Fibroblast of skin of scalp (primary cell): ENCODE data around the gene SCAMP4.
"Not testable (repeated sequence)": the region's sequence is repeated elsewhere in the genome, so short reads cannot be mapped to it uniquely, and the experiment has no call there.

ENCODE experiments used
- DNase-seq: peaks from one replicate; pipeline ENCODE4 v3.0.0-alpha.2; 2013

SCAMP4 gene

DNA sequence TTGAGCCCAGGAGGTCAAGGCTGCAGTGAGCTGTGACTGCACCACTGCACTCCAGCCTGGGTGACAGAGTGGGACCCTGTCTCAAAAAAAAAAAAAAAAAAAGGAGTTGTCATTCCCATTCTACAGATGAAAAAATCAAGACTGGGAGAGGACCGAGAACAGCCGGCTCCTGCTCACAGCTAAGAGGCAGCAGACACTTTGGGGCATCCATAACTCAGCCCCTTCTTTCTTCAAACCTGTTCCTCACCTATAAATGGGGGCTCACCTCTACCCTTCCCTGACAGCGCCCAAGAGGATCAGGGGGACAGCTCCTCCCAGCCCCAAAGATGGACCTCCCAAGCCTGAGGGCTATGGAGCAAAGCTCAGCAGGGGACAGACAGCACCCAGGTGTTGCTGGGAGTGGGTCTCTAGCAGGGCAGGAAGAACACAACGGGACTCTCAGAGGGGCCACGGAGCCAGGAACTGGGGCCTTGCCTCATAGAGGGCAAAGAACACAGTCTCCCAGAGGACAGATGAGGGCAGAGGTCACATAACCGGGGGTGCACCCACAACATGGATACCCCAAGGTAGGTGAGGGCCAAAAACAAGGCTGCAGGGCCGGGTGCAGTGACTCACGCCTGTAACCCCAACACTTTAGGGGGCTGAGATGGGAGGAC, 38.4 kb upstream of the SCAMP4 start:
- DNase-seq: no peak

DNA sequence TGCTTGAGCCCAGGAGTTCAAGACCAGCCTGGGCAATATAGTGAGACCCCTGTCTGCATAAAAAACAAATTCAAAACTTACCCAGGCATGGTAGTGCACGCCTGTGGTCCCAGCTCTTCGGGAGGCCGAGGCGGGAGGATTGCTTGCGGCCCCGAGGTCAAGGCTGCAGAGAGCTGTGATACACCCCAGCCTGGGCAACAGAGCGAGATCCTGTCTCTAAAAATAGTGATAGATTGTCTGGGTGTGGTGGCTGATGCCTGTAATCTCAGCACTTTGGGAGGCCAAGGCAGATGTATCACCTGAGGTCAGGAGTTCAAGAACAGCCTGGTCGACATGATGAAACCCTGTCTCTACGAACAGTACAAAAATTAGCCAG, 37.9 kb upstream of the SCAMP4 start:
- DNase-seq: no peak

DNA sequence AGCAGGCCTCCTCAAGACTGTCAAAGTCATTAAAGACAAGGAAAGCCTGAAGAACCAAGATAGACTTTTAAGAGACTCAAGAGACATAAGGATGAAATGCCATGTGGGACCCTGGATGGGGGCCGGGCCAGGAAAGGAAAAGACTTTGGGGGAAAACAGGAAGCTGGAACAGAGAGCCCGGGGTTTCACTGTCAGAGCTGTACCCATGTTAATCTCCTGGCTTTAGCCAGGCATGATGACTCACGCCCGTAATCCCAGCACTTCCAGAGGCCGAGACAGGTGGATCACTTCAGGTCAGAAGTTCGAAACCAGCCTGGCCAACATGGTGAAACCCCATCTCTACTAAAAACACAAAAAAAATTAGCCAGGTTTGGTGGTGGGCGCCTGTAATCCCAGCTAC, 36.2 kb upstream of the SCAMP4 start:
- DNase-seq: no peak

DNA sequence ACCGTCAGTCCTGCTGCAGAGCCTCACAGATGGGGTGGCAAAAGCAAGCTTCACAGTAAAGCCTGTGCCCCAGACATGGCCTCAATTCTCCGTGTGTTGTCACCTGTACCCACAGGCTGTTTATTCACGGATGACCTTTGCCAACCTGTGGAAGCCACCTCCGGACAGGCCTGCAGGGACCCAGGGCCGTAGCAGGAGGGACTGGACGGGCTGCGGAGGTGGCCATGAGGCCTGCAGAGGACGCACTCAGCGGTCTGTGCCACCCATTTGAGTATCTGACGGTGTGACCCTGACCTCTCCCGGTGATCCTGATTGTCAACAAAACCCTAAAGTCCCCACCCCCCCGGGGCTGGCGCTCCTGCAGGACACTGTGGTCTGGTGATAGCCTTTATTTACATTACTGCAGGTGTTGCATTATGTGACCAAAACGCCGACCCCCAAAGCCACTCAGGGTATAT, 34.0 kb upstream of the SCAMP4 start:
- DNase-seq: no peak

DNA sequence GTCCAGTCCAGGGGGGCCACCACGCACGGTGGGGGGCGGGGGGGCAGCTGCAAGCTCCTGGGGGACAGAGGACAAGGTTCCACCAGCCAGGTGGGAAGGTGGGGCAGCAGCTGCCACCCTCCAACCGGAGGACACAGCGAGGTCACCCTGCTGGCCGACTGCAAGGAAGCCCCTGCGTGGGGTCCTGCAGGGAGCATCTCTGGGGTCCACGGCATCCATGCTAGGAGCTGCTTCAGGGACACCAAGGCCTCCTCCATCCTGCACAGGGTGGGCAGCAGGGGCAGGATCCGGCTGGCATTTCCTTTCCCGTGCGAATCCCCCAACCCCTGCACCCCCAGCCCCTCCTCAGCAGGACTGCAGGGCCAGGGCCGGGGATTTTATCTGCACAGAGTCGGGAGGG, 33.6 kb upstream of the SCAMP4 start:
- no peak for DNase-seq

DNA sequence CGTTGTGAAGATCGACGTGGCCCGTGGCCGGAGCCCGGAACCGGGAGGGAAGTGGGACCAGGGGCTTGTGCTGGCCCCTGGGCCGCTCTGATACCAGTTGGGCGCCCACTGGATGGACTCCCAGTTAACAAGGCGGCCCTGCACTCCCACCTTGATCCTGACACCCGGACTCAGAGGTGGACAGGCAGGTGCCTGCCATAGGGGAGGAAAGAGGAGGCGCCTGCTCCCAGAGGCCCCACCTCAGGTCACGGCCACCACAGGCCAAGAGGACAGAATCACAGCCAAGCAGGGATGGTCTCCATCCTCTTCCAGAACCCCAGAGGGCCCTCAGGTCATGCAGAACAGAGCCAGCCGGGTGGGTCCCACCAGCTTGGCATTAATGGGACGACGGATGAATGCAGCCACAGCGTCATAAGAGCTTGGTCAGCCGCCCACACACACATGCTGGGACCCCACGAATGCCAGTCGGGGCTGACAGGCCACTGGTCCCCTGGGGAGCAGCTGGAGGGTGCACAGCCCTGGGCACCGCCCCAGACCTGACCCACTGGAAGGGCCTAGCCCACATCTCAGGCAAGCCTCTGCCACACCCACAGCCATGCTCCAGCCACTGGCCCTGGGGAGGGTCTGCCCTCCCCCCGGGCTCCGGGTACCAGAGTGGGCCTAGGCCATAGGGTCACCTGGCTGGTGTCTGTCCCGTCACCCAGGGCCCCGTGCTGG, 32.2 kb upstream of the SCAMP4 start:
- DNase-seq: no peak

DNA sequence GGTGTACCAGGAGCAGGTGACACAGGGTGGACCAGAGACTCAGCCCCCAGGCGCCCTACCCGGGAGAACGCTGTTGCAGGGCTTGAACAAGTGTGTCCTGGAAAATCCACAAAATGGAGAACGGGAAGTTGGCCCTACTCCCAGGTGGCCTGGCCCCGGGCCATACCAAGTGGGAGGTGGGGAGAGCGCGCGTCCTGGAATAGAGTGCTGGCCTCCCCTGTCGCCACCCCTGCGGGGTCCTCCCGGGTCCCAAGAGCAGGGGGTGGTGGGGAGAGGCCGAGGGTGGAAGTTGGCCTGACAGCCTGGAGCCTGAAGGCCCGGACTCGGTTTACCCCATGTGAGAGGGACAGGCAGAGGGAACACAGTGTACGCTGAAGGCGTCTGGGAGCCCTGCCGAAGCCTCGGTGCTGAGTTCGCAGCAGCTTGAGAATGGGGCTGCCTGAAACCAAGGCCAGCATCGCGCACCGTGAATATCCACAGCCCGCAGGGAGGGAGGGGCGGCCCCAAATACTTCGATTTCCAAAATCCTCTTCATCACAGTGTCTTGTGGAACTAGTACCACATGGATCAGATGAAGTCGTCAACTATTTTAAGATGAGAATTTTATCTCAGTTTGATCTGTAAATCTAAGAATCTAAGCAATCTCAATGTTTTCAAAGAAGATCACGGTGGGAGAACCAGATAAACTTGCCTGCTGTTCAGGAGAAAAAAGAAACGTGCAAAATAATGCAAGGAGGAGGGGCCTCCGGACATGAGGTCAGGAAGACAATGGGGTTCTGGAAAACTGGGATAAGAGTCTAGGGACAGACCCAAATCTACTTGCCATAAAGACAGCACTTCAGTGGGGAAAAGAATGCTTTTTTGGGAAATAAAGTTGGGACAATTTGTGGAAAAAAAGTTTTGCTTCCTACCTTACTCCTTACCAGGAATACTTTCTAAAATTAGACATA, 31.4 kb upstream of the SCAMP4 start:
- DNase-seq: no peak

DNA sequence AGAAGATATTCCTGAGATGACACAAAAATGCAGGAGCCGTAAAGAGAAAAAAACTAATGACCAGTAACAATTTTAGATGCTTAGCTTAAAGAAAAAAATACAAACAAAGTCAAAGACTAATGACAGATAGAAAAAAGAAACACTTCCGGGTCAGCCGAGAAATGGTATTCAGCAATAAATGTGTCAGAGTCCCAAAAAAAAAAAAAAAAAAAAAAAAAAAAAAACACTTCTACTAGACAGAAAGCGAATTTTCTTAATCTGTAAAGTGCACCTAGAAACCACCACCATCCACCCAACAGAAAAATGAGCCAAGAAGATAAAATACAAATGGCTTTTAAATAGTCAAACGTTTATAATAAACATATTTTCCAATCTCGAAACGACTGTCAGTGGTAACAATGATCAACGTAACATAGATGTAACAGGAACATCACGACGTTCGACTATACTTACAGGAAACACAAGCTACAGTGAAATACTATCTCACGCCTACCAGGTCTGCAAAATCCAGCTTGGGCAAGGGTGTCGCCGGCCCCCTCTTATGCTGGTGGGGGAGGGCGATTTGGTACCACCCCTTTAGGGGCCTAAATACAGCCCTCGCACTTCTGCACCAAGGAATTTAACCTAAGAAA, 30.5 kb upstream of the SCAMP4 start:
- no peak for DNase-seq

DNA sequence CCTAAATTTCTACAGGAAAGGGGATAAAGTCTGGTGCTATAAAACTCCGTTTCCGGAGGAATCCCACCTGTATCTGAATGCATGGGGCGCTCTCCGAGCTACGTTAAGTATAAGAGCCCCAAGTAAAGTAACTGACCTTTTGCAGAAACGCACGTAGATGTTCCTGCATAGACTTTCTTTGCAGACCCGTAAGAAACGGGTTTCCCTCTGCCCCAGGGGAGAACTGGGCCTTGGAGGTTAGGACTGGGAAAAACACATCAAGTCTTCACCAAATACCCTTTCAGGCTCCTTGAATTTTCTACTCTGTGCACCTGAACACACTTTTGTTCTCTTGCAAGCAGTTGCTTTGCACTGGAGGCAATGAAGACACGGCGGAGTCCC, 29.9 kb upstream of the SCAMP4 start:
- not testable (repeated sequence) for DNase-seq

DNA sequence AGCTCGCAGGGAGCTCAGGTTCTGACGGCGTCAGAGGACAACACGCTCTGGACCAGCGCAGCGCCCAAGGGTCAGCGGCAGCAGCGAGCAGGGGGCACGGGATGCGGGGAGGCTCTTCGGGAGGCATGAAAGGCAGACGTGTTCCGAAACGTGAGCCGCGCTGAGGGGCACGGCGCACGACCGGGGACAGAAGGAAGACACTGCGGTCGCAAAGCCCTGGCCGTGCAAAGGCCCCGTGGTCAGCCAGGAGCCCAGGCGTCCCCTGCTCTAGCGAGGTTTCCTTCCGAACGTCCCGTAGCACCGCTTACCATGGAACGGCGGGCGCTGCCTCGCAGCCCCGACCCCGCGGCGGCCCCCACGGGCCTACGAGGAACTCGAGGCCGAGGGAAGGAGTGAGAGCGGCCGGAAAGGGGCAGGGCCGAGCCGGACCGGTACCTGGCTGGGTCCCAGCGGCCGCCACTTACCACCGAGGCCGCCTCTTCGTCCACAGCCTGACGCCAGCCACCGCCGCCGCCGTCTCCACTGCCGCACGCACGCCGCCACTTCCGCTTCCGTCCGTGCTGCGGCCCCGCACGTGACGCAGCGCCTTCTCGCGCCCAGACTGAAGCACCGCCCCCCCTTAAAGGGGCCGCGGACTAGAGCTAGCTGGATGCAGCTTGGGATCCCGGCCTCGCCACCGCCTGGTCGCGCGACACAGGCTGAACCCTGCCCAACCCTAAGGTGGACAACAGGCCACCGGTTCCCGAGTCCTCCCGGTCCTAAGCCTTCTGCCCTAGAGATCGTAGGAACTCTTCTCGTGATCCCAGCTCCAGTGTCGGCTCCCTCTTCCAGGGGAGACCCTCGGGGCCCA, 29.3 kb upstream of the SCAMP4 start:
- DNase-seq: peak; percentile 91

DNA sequence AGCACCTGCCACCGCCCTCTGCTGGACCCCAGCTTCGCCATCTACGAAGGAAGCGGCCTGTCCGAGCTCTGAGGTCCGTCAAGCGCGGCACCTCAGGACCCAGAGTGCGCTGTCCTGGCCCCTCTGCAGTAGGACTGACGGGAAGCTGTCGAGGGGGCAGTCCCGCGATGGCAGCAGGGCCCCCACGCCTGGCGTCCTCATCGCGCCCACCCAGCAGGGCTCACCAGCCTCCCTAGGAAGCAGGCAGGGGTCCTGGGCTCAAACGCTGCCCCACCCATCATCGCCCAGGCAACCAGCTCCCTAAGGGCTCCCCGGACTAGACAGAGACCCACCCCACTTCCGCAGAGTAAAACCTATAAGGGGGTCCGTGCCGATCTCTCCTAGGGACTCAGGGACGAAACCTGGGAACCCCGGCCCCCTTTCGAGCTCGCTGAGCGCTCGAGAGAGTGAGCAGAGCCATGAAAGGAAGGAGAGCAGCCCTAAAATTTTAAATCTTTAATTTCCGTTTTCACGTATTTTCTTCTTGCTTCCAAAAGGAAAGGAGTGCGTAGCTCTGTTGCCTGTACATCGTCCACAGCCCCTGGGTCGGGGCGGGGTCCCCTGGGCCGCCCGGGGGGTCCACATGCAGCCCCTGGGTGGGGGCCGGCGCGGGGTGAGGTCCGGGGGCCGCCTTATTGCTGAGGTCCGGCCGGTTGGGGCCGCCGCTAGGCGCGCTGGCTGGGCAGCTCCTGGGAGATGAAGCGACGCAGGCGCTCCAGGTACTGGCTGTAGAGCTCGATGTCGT, 28.5 kb upstream of the SCAMP4 start:
- not testable (repeated sequence) for DNase-seq

DNA sequence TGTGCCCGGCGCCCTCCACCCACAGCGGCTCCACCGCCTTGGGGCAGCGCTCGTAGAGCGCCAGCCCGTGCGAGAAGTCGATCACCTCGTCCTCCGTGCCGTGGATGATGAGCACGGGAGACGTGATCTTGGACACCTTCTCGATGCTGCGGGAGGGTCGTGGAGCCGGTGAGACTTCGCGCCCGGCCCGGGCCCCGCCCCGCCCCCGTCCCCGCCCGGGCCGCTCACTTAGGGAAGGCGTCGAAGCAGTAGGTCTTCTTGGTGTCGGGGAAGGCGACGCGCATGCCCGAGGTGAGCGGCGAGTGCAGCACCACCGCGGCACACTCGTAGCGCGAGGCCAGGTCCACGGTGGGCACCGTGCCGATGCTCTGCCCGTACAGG, 27.9 kb upstream of the SCAMP4 start:
- DNase-seq: not testable (repeated sequence)

DNA sequence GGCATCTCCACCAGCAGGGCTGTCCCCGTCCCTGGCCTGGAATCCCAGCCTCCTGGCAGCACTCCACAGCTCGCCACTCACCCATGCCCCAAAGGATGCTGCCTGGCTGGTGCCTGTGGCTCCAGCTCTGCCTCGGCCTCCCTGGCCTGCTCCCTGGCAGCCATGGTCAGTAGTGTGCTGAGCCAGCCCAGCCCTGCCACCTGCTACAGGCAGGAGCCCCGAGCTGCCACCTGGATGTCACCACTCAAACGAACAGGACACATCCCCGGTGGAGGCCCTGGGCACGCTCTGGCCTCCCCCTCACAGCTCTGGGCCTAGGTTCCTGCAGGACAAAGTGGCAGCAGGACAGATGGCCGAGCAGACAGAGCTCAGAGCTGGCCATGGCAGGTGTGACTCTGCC, 26.6 kb upstream of the SCAMP4 start:
- DNase-seq: not testable (repeated sequence)

DNA sequence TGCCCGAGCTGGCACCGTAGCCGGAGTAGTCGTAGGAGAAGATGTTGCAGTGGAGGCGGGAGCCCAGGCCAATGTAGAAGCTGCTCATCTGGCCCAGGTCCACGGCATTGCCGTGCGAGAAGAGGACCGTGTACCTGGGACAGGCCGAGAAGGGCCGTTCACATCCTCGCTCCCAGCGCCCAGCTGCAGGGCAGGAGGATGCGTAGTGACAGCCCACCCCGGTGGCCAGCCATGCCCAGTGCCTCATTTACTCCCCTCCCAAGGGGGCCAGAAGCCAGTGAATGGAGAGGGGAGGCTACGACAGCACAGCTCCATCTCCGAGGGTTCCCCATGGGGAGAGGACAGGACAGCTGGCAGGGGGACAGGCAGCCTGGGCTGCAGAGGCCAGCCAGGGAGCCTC, 25.2 kb upstream of the SCAMP4 start:
- DNase-seq: not testable (repeated sequence)

DNA sequence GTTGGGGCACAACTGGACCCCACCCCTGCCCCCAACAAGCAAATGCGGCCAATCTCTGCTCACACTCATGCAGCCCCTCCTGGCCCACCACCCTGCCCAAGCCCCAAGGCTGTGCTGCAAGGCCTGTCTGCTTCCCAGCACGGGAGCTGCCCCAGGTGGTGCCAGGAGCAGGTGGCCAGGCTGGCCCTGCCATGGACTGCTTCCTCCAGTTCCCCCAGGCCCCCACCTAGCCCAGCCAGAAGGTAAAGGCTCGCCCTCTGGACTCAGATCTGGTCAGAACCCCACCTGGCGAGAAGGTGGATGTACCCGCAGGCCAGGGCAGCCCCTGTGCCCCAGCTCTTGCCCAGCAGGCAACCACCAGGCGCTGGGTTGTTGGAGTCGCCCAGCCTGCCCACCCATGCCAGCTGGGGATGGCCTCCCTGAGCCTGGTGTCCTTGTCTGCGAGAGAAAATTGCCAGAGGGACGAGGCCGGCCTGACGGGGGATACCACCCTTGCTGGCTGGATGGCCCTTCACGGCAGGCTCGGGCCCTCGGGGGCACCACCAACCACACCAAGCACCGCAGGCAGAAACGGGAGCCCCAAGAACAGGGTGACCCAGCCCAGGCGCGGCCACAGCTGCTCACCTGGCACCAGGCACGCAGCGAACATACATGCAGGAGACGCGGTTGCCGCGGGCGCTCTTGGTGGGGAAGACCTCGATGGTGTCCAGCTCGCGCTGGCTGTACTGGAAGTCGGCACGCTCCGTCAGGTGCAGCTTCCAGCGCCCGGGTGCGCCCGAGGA, 24.4 kb upstream of the SCAMP4 start:
- DNase-seq: no peak

DNA sequence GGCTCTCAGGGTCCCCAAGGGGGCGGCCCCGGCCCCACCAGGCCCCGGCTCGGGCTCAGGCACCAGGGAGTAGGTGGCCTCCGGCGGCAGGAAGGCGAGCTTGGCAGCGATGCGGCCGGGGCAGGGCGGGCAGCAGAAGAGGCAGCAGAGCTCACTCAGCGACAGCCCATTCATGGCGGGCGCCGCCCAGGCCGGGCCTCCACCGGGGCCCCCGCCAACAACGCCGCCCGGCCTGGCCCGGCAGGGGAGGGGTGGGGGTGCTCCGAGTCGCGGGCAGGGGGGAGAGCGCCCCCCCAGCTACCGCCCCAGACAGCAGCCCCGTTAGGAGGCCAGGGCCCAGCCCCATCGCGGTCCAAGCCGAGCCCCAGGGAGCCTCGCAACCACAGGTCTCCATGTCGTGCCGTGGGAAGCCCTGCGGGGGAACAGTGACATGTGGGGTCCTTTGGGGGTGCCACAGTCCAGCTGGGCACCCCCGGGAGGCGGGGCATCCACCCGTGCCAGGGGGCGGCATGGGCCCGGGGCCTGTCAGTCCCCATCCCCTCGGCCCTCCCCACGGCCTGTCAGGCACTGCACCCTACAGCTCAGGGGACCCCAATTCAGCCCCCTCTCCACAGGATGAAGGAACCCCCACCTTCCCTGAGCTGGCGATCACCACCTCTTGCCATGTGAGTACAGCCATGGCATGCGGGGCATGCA, 23.7 kb upstream of the SCAMP4 start:
- DNase-seq: not testable (repeated sequence)

DNA sequence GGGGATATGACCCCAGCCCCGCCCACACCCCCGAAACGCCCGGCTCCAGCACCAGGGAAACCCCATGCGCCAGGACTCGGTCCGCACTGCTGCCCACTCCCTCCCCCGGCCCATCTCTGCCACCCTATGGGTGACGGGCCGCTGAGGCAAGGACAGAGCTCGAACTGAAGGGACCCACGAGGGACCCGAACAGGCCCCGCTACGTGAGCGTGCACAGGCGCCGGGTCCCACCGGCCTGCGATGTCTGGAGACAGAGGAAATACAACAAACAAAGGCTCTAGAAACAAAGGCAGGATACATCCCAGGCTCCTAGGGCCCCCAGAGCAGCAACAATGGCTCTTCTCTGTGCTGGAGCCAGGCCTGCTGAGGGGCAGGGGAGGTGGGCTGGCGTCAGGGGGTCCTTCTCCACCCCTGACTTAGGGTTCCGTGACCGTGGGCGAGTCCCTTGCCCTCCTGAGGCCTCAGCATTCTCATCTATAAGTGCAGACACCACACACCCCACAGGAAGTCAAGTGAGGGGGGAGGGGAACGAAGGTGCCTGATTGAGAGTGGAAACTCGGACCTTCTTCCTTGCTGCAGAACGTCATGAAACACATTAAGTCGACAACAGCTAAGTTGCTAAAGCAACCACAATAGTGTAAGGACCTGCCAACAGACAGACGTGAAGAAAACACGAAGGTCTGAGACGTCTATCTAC, 23.0 kb upstream of the SCAMP4 start:
- DNase-seq: no peak

DNA sequence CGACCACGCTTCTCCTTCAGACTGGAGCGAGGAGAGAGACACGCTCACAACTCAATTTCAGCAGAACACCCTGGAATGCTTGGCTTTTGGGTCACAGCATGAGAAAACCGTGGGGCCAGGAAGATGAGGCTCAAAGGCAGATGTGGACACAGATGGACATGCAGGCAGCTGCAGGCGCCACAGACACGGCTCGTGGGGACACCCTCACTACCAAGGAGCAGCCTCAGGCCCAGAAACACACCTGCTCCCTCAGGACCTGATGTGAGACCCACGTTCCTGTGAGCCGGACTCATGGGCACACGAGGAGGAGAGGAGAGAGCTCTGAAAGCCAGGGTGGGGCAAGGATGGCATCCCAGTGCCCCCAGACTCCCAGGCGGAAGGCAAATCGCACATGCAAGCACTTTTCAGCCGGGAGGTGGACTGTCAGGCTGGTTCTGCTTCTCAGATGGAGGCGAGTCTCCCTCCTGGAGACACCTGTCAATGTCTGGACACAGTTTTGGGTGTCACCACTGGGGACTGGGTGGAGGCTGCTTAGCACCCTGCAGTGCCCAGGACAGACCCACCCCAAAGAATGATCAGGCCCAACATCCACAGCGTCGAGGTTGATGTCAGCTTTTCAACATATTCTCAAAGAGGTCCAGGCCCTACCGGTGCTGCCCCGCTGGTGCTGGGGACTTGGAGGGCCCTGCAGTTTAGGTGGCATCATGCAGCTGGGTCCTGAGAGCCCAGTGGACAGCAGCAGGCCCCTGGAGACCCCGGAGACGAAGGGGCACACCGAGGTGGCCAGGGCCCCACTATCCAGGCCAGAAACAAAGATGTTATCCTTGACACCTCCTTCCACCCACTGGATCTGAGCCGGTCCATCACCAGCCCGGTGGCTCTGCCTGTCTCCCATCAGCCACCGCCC, 22.2 kb upstream of the SCAMP4 start:
- DNase-seq: no peak
